Hematopoietic multipotent progenitor cell treated with erythropoietin and hydrocortisone succinate and interleukin-3 and kit ligand, for 15 days (in vitro differentiated cells): ENCODE data around the gene RAB10.
"Not testable (repeated sequence)": the region's sequence is repeated elsewhere in the genome, so short reads cannot be mapped to it uniquely, and the experiment has no call there.

ENCODE experiments used
- DNase-seq: peaks from one replicate; pipeline ENCODE4 v3.0.0-alpha.2; 2015; ENCODE audit warnings: low spot score

Gene RAB10

GRCh38 chr2:26058390-26058789, 24.5 kb downstream of the RAB10 start:
- no peak for DNase-seq

GRCh38 chr2:26059542-26059941, 25.7 kb downstream of the RAB10 start:
- no peak for DNase-seq

- no peak for DNase-seq
Observed at GRCh38 chr2:26061539-26061938, 27.7 kb downstream of the RAB10 start.

- DNase-seq, result no peak
Observed at GRCh38 chr2:26064846-26065245, 31.0 kb downstream of the RAB10 start.

GRCh38 chr2:26067186-26067974, 33.5 kb downstream of the RAB10 start:
- DNase-seq, result no peak

- DNase-seq, result peak; percentile 40
Observed at GRCh38 chr2:26067980-26068507, 34.2 kb downstream of the RAB10 start.

- DNase-seq, result peak; percentile 97
Observed at GRCh38 chr2:26068602-26069298, 34.9 kb downstream of the RAB10 start.

- DNase-seq, result no peak
Observed at GRCh38 chr2:26070730-26071129, 36.8 kb downstream of the RAB10 start.

- peak; percentile 66 for DNase-seq
Observed at GRCh38 chr2:26072925-26073768, 39.3 kb downstream of the RAB10 start.

GRCh38 chr2:26073830-26074229, 39.9 kb downstream of the RAB10 start:
- no peak for DNase-seq

- no peak for DNase-seq
Observed at GRCh38 chr2:26074676-26075075, 40.8 kb downstream of the RAB10 start.

- DNase-seq, result no peak
Observed at GRCh38 chr2:26075173-26075572, 41.3 kb downstream of the RAB10 start.

GRCh38 chr2:26076001-26076587, 42.2 kb downstream of the RAB10 start:
- no peak for DNase-seq

GRCh38 chr2:26077291-26077690, 43.4 kb downstream of the RAB10 start:
- no peak for DNase-seq

GRCh38 chr2:26078939-26079338, 45.1 kb downstream of the RAB10 start:
- no peak for DNase-seq

GRCh38 chr2:26080356-26080755, 46.5 kb downstream of the RAB10 start:
- DNase-seq, result no peak

- not testable (repeated sequence) for DNase-seq
Observed at GRCh38 chr2:26080925-26081324, 47.0 kb downstream of the RAB10 start.

- DNase-seq, result no peak
Observed at GRCh38 chr2:26081556-26081955, 47.7 kb downstream of the RAB10 start.

GRCh38 chr2:26086155-26086637, 52.3 kb downstream of the RAB10 start:
- DNase-seq, result no peak

- no peak for DNase-seq
Observed at GRCh38 chr2:26086779-26087178, 52.9 kb downstream of the RAB10 start.

- DNase-seq, result peak; percentile 70
Observed at GRCh38 chr2:26088038-26088643, 54.3 kb downstream of the RAB10 start.
